ENCODE data around the gene CD83. TPM values are rescaled to one million over a fixed set of nuclear protein-coding genes. Genes with fewer than 3 reads are reported as not detected.

Gene CD83
- total RNA-seq, 1 experiment from 2014 or later, result 7.0 TPM

GRCh38 chr6:14095437-14095836 lies 22.1 kb upstream of the CD83 start:
- no peak overlapping the region for H3K4me3 Mint-ChIP-seq
- Histone ChIP-seq H3K79me1 (ENCODE audit: insufficient read depth, low read depth, low read length, poor library complexity, severe bottlenecking) (no peaks in the 10 kb centered on the region), H2AFZ (ENCODE audit: low read length) (no peak overlapping the region), H4K8ac (replicated peaks; ENCODE audit: insufficient read length, low read depth, low read length) (no peak overlapping the region), H3K14ac (ENCODE audit: insufficient read depth, low read length) (no peak overlapping the region), H3T11ph (ENCODE audit: low read length) (no peak overlapping the region), H3K79me2 (ENCODE audit: insufficient read depth, low read length) (no peaks in the 10 kb centered on the region), H3K4me2 (ENCODE audit: insufficient read depth, insufficient read length, low read length) (no peak overlapping the region), H4K20me1 (ENCODE audit: control insufficient read depth, insufficient read depth, insufficient read length) (no peaks in the 10 kb centered on the region), H3K23me2 (ENCODE audit: insufficient read length, low read depth, low read length, poor library complexity, severe bottlenecking) (no peaks in the 10 kb centered on the region), H3K56ac (ENCODE audit: insufficient read length, low read depth, low read length) (no peak overlapping the region), H3K4ac (ENCODE audit: low read depth, low read length) (no peak overlapping the region), H3K4me1 (ENCODE audit: insufficient read depth, low read length) (no peaks in the 10 kb centered on the region), H2BK15ac (ENCODE audit: low read depth, low read length) (no peak overlapping the region), H3K27ac (ENCODE audit: insufficient read length, low read depth, low read length) (no peak overlapping the region), H4K91ac (ENCODE audit: insufficient read length, low read depth, low read length) (no peak overlapping the region), H3K9ac (ENCODE audit: extremely low read depth, insufficient read length, low read length) (no peak overlapping the region), H3K27me3 (ENCODE audit: insufficient read depth, low read length) (no peaks in the 10 kb centered on the region), H2AK5ac (ENCODE audit: insufficient read length, low read length) (no peak overlapping the region), H4K5ac (ENCODE audit: insufficient read length, low read depth, low read length) (no peak overlapping the region), H2BK5ac (ENCODE audit: insufficient read length, low read length) (no peak overlapping the region), H3K18ac (ENCODE audit: insufficient read length, low read depth, low read length) (no peak overlapping the region), H3K23ac (ENCODE audit: insufficient read length, low read depth, low read length) (no peak overlapping the region), H3K9me3 (ENCODE audit: control insufficient read depth, low read depth, low read length) (no peaks in the 10 kb centered on the region), H2BK12ac (ENCODE audit: insufficient read length, low read depth, low read length) (no peak overlapping the region), H2BK120ac (ENCODE audit: low read depth, low read length, poor library complexity, severe bottlenecking) (no peak overlapping the region), H2BK20ac (ENCODE audit: low read depth, low read length, poor library complexity, severe bottlenecking) (no peak overlapping the region)
- peaks cover 2 to 4% of the 10 kb centered on the region in 2 experiments; a peak in 4 of 5 replicates for H3K9me3 Mint-ChIP-seq
- no peak for TF ChIP-seq CTCF (conservative IDR thresholded peaks at IDR 0.05)
- no CpG with 5 or more reads among the region's 6 CpGs for WGBS (ENCODE audit: extremely low coverage, insufficient read length, low lambda C conversion rate)
- H3K27ac Mint-ChIP-seq, result 0 out of 7 replicates have a peak overlapping the region, but pooled peaks of 1 of the 3 experiments have one; percentile 78
- peaks cover 5% of the 10 kb centered on the region for H3K27me3 Mint-ChIP-seq (ENCODE audit: low read depth)
- DNase-seq, result no peak
- H3K36me3 Mint-ChIP-seq (ENCODE audit: insufficient read depth in 1 of 3, low read depth in 3 of 3), result no peaks in the 10 kb centered on the region
- H3K4me1 Mint-ChIP-seq, result peaks cover 4 to 6% of the 10 kb centered on the region in 2 experiments; a peak in 2 of 4 replicates
